ENCODE measurements around the gene DNAL4.

DNAL4 gene

DNA sequence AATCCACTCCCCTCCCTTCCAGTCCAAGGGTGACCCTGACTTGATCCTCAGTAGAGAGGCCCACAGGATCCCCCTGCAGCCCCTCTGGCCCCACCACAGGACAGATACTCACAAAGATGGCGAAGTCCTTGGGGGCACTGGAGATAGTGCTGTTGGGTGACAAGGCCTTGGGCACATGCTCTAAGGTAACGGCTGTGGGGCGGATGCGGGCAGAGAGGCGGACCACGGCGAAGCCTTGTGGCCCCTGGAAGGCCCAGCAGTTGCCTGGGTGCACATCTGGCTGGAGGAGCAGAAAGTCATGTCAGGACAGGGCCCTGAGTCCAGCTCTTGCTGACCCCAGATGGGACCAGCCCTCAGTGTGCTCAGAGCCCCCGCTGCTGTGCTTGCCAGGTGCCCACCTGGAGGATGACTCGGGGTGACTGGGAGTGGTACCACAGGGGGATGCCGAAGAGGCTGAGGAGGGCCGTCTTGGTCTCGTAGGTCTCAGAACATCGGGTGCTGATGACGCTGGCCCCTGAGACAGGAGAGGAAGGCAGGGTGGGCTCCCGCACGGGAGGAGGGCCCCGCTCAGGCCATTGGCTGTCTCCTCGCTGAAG is 55.4 kb downstream of the DNAL4 start:
- no peak for DNase-seq

DNA sequence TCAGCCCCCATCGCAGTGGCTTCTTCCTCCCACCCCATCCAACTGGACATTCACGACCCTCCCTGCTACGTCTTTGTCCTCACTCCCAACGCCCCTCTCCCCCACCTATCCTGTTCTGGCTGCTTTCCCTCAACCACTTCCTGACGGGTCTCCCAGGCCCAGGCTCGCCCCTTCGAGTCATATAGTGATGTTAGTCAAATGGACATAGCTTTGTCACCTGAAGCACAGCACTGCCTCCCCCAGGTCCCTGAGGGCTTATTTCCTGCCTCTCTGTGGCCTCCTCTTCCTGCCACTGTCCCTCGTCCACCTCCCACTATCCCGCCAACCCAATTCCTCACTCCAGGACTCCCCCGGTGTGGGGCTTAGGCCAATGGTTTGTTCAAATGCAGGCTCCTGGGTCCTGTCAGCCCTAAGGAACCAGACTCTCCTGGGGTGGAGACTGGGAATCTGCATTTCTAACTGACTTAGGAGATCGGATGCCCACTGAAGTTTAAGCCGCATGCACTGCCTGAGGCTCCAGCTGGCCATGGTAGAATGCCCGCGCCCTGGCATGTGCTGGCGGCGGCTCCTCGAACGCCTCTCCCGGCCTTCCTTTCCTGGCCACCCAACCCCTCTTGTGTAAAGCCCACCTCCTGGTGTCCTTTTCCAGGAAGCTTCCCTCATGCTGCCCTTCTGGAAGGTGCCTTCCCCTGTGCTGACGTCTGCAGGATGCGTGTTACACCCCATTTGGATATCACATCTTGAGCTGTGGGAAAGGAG is 56.5 kb downstream of the DNAL4 start:
- no peak for DNase-seq

DNA sequence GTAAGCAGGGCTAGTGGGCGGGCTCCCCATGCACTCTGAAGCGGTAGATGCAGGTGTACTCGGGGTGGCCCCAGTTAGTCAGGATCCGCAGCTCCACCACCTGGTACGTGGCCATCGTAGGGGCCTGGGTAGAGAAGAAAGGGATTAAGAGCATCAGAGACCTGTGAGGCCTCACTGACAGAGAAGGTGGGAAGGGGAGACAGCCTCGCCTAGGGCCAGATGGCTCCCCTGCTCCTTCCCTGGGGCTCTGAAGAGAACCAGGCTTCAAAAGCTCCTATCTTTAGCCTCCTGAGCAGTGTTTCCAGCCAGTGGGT is 57.7 kb downstream of the DNAL4 start:
- DNase-seq, result no peak

DNA sequence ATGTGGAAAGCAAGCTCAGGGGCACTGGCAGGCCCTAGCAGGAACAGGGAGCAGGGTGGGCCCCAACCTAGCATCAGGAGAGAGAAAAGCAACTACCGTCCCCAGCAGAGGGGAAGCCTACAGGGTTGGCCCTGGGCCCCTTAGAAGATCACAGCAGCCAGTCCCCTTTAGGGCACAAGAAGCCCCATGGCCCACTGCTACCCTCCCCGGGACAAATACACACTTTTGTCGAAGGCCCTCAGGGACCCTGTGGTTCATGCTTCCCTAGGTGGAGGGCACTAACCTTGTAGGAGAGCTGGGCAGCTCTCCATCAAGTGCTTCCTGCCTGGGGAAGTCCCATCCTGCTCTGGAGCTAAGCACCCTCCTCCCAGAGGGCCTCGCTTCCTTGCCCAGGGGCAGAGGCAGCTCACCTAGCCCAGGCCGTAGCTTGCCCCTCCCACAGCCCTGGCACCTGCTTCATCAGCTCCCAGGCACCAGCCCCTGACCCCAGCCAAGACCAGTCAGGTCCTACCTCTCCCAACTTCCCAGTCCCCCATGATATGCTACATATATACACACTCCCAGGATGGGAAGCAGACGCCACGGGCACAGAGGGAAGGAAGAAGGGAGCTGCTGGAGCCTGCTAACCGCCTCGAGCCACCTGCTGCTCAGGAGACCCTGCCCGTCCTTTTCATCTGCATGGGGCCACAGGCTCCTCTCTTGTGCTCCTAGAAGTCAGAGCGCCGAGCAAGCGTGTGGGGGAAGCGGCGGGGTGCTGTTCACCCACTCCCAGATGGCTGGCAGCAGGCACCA is 58.3 kb downstream of the DNAL4 start:
- no peak for DNase-seq

DNA sequence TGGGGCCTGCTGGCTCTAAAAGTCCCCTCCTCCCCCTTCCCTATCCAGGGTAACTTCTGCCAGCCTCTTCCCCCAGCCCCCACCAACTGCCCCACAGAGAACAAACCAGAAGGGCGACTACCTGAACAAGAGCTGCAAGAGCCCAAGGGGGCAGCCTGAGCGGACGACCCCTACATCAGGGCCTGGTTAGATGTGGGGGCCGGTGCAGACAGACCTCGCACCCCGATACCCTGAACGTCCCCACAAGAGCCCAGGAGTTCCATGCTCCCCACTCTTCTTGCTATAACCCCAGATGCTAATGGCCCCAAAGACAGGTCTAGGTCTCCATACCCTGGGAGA is 58.8 kb downstream of the DNAL4 start:
- DNase-seq, result no peak

DNA sequence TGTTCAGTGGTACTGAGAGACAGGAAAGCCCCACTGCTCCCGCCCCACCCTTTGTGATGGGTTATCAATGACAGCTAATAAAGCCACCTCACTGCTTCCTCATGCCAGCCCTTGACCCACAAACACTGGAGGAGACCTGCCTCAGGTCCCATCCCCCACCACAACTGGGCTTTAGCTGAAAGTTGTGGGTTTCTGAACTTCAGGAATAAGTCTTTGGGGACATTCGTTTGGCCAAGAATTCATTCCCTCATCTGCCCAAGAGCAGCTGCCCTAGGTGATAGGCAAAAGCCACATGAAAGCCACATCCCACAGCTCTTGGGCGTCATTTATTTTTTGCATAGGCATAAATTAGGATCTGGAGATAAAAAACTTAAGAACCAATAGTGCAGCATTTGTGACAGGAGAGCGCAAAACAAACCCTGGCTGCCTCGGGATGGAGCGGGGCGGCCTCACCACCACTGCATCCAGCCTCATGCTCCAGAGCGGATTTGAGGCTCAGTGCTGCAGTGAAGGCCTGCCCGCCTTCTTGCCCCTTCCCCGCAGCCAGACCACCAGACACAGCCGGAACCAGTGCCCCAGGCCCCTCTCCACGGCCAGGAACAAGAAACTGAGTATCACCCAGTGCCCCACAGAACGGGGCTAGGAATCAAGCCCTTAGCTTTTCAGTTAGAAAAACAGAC is 59.4 kb downstream of the DNAL4 start:
- no peak for DNase-seq

DNA sequence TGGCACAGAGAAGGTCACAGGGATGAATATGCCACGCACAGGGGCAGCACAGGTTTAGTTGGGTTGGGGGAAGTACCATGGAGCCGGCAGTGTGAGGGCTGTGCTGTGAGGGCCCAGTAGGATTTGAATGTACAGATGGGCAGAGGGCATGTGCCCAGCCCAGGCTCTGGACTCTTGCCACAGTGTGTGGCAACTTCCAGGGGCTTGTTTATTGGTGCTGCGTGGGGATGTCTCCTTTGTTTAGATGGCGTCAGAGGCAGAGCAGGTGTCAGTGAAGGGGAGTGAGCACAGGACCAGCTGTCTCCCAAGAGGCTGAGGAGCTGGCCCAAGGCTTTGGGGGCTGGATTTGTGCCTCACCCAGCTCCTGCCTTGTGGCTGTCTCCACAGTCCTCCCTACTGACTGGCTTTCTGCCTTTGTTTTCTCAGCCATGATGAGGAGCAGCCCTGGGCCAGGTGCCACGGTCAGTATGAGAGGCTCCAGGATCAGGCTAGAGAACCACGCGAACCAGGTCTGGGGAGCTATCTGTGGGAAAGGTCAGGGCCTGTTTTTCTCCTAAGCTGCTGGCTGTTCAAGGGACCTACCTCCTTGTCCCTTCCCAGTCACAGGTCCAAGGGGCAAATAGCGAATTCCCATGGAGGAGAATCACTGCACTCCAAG is 60.1 kb downstream of the DNAL4 start:
- no peak for DNase-seq

DNA sequence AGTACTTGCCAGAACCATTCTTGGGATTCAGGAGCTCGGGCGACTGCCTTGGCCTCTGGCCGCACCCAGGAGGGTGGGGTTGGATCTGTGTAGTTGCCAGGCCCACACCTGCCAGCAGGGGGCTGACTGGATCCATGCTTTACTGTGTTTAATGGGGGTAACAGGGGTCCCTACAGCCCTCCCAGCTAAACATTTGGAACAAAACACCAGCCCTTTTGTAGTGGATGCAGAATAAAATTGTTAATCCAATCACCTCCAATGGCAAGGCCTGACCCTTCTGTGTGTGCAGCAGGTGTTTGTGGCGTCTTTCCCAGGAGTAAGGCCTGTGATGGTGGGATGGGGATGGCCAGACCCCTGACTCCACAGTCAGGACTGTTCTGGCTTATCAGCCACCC is 60.6 kb downstream of the DNAL4 start:
- no peak for DNase-seq

DNA sequence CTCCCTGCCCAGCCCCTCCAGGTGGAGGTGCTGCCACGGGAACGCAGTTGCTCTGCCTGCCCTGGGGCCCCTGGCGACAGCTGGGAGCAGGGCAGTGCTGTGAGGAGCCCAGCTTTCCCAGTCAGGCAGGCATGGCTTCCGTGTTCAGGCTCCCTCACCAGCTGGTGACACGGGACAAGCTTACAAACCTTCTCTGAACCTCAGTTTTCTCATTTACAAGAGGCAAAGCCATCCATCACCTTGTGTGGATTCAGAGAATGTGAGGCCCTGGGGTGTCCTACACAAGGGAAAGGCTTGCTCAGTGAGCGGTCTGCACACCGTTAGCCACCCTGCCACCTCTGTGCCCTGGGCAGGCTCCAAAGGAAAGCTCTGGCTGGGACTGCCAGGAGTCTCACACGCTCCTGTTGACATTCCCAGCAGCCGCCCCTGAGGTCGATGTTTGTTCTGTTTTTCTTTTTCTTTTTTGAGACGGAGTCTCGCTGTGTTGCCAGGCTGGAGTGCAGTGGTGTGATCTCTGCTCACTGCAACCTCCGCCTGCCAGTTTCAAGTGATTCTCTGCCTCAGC is 61.6 kb downstream of the DNAL4 start:
- DNase-seq, result no peak

DNA sequence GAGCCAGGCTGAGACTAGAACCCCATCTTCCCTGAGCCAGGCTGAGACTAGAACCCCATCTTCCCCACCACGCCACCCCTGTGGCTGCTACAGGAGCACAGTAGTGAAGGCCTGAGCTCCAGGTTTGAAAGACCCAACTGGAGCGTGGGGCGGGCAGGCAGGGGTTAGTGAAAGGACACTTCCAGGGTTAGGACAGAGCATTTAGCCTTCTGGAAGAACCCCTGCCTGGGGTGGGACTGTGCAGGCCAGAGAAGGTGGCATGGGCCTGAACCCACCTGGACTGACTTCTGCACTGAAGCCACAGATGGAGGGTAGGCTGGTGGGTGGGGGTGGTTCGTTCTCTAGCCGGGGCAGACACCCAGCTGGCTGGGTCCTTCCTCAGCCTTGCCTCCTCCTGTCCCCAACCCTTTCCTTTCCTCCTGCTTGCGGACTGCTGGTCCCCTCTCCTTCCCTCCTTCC is 62.2 kb downstream of the DNAL4 start:
- no peak for DNase-seq

DNA sequence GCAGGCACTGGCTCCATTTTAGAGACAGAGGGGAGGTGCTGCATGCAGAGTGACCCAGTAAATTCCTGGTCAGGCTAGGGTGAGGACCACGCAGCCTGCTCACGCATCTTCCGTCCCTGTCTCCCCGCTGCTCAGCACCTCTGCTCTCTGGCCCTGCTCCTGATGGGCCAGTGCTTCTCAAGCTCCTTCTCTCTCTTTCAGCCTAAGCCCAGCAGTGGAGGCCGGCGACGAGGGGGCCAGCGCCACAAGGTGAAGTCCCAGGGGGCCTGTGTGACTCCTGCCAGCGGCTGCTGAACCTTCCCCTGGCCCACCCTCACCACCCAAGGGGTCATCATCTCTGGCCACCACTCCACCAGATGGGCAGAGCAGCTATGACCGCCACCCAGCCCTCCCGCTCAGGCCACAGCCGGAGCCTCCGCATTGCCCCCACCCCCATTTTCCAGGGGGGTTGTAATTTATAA is 63.5 kb downstream of the DNAL4 start:
- DNase-seq, result no peak

DNA sequence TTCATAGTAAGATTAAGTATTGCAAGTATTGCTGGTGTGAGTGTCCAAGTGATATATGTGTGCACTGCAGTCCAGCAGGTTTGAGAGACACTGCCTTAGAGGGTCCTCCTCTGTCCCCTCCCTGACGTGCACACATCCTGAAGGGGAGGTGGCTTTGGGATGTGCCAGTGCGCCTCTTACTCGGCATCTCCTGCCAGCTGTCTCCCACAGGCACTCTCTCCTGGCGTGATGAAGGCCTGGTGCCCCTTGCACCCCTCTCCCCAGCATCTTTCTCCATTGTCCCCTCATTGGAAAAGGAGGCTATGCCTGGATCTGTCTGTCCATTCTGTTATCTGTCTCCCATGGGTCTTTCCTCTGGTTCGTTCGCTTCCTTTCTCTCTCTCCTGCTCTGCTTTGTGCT is 64.0 kb downstream of the DNAL4 start:
- DNase-seq, result no peak

DNA sequence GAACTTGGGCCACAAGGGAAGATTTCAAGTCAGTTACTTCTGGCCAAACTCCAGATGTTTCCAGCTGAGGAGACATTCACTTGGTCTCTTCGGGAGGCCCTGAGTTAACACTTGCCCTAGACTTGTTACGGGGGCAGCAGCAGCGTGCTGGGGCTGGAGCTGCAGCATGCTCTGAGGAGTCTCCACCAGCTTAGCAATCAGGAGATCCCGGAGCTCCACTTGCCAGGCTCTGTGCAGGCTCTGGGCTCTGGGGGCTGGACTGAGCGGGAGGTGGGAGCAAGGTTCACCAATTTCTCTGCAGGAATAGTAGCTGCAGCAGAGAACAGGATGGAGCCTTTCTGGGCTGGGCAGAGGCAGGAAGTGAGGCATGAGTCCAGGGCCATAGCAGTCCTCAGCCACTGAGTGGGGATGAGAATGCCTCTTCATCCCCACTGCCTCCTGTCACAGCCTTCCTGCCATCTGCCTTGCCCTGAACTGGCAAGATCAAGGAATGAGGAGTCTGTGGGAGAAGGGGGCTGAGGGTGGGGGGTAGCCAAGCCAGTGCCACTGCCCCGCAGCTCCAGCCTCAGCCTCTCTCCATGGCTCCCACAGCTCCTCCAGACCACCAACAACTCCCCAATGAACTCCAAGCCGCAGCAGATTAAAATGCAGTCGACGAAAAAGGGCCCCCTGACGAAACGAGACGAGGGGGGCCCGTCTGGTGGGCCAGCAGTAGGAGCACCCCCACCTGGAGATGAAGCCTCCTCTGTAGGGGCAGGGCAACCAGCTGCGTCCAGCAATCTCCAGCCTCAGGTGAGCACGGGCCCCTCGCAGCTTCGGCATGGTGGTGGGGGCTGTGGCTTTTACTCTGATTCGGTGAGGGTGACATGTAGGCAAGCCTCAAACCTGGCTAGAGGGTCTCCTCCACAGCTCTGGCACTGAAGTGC is 64.8 kb downstream of the DNAL4 start:
- no peak for DNase-seq
